HG03439 (cell line): Measurements from ENCODE around the gene ASB13.

Source experiments
- ATAC-seq: cut with Tn5 transposase; IDR thresholded peaks from one replicate; pipeline ENCODE4 v1.9.1; 2021; ENCODE audit warnings: mild to moderate bottlenecking, moderate library complexity; ENCODE audit not compliant: unreplicated experiment

The ASB13 gene

DNA sequence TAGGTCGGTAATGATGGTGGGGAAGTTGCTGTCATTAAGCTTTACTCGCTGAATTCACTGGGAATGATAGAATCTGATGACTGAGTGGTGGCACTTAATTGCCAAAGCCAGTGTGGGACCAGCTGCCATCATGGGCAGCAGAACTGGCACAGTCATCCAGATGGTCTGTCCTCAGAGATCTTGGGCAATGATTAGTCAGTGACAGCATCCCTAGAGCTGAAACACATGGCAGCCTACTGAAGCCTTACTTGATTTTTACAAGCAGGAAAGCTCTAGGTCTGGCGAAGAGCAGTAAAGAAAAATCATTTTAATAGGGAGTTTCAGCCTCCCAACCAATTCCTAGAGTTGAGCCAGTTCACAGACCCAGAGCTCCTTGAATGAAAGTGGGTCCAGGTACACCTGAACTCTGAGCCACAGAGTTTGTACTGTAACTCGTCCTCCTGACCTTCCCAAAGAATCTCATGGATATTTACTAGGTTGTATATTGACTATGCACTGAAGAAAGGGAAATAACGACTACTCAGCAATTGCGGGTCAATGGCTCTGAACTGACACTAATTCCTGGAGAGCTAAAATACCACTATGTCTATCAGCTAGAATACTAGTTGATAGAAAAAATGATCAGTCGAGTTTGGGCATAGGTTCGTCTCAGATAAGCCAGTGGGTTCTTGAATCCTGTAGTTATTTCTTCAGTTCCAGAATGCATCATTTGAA is 4.4 kb upstream of the ASB13 start:
- no peak for ATAC-seq

GRCh38 chr10:5669604-5670003 is 3.2 kb upstream of the ASB13 start:
- ATAC-seq, result no peak

- no peak for ATAC-seq
Observed at GRCh38 chr10:5668429-5668828, 2.0 kb upstream of the ASB13 start.

DNA sequence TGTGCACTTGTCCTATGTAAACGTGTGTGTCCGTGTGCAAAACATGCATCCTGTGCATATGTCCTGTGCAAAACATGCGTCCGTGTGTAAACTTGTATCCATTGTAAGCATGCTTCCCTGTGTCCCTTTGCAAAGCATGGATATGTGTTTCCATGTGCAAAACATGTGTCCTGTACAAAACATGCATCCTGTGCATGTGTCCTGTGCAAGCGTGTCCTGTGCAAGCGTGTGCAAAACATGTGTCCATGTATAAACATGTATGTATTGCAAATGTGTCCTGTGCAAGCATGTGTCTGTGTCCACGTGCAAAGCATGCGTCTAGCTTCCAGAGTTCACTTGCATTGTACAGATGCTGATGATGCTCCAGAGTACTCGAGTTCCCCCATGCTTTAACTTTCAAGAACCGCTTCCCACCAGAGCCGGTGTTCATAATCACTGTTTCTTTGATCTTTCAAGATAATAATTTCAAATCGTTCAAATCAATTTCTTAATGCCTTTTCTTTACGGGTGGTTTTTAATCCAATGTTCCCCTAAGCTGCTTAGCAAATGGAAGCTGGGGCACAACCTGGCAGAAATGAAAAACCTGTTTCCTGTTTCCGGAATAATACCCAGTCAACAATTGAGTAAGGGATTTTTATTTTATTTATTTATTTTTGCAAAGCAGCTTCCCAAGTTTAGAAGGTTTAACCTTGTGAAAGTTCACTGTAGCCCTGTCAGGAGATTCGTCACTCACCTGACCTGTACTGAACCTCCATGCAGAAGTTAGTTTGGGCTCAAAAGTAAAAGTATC is 641 bp upstream of the ASB13 start:
- no peak for ATAC-seq

- no peak for ATAC-seq
Observed at GRCh38 chr10:5665373-5666007, 905 bp downstream of the ASB13 start.

DNA sequence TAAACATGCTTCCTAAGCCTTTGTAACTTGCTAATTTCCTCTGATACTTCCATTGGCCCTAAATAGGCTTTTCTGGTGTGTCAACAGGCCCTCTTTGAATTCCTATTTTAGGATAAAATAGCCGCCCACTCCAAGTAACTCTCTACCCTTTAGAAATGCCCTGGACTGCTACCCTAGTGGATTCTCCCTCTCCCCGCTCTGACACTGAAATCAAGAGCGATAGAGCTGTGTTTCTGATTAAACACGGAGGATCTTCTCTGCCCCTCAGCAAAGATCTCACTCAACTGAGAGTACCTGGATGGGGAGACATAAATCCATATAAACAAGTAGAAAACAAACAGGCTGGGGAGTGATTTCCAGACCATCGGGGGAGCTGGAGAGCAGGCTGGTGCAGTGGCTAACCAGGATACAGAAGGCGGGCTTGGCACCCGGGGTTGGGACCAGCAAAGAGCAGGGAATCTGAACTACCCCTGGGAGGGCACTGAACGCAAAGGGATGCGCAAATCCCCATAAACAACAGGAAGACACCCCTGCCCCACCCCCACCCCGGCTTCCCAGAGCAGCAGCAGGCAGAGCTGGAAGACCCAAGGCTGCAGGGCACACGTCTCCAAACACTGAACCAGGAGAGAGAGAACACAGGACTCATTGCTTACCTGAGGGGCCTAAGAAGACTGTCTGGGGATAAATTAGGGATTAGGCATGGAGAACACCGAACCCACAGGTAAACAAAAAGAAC is 2.5 kb downstream of the ASB13 start:
- no peak for ATAC-seq

- no peak for ATAC-seq
Observed at GRCh38 chr10:5662708-5663579, 3.5 kb downstream of the ASB13 start.

- ATAC-seq, result no peak
Observed at GRCh38 chr10:5661043-5661442, 5.4 kb downstream of the ASB13 start.

DNA sequence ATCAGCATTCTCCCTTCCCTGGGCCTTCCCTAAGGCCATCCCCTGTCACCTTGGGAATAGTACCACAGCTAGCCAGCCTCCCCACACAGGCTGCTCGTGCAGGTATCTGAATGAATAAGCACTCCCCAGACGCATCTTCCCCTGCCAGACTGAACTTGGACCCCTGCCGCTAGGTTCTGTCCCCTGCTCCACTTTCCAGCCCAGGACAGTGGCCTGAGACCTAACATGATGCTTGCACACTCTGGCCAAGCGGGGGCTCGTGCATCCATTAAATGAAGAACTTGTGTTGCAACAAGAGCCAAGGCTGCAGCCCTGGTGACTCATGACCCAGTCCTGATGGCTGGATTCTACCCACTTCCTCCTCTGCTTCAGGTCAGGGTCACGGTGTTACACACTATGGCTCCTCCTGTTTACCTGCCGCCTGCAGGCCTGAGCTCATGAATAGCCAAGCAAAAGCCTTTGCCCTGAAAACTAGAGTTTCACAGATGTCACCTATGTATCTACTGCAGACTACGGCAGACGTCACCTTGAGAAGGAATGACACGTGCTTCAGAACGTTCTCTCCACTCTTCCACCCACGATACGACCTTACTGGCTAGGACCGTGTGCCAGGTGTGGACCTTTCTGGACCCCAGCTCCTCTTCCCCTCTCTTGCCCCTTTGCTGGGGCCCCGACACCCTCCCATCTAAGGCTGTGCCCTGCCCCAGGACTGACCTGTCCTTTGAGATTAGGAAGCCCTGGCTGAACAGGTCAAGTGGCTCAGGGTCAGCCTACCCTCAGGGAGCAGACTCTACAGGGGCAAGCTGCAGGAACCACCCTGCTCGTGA is 6.5 kb downstream of the ASB13 start:
- peak; percentile 49 for ATAC-seq

- no peak for ATAC-seq
Observed at GRCh38 chr10:5658871-5659618, 7.3 kb downstream of the ASB13 start.

DNA sequence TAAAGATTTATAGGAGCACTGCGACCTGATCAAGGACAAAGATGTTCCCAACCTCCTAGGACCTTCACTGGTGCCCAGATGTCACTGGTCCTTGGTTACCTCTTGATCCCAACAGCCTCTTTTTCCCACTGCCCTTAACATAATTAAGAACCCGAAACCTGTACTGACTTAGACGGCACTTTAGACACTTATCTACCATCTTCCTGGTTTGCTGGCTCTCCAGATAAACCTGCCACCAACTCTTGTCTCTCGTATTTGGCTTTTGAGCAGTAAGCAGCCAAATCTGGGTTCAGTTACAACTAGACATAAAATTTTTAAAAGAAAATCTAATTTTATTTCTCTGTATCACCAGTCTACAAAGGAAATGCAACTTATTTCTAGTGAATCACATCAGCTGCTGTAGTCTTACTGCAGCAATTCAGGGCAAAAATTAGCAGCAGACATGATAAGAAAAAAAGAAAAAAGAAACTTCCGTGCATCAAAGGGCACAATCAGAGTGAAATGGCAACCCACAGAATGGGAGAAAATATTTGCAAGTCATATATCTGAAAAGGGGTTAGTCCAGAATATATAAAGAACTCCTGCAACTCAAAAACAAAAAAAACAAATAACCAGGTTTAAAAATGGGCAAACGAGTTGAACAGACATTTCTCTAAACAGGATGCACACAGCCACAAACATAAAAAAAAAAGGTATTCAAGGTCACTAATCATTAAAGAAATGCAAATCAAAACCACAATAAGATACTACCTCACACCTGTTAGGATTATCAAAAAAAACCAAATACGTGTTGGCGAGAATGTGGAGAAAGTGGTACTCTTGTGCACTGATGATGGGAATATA is 9.4 kb downstream of the ASB13 start:
- ATAC-seq, result no peak

GRCh38 chr10:5655121-5655520 is 11.3 kb downstream of the ASB13 start:
- ATAC-seq, result no peak

DNA sequence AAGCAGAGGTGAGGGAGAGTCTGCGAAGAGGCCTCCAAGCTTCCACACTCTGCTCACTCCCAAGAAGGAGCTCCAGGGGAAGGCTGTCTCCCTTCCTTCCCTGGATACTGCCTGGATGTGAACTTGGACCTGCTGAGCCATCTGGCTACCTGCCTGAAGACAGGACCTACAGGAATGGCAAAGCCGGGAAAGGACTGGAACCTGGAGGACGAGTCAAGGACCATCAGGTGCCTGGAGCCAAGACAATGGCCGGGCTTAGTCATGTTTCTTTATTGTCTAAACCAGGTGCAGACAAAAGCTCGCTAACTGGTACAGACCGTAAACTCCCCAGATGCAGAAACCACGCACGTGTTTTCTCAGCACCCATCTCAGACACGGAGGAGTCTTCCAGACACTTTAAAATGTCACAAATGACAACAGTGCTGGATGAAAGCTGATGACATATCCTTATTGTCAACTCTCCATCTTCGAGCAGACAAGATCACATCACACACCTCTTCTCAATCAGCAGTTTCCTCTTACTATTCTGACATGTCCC is 12.1 kb downstream of the ASB13 start:
- ATAC-seq, result no peak

DNA sequence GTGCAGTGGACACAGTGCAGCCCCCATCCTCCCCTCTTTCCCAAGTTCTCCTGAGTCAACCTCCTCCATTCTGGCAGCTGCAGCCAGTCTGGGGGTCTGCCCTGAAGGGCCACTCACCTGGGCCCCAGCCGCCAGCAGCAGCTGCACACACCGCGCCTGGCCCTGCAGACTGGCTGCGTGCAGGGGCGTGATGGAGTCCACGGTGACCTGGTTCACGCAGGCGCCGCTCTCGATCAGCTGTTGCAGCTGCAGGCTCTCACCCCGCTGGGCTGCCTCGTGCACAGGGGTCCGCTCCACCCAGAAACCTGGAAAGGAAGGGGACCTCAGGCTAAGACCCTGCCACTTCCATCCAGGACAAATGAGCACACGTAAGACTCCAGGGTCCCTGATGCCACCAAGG is 13.6 kb downstream of the ASB13 start:
- ATAC-seq, result no peak

DNA sequence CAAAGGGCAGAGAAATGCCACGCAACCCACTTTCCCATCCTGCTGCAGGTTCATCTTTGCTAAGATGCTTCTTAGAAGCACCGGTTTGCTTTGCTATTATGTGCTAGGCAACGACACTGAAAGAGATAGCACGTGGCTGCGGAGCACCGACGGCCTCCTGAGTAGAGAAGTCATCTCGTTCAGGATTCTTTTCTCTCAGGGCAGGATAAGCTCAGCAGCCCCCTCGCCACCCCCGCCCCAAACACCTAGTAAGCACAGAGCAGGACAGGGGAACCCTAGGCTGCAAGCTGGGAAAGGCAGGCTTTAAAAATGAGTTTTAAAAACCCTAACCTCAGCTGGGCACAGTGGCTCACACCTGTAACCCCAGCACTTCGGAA is 15.0 kb downstream of the ASB13 start:
- ATAC-seq, result no peak

DNA sequence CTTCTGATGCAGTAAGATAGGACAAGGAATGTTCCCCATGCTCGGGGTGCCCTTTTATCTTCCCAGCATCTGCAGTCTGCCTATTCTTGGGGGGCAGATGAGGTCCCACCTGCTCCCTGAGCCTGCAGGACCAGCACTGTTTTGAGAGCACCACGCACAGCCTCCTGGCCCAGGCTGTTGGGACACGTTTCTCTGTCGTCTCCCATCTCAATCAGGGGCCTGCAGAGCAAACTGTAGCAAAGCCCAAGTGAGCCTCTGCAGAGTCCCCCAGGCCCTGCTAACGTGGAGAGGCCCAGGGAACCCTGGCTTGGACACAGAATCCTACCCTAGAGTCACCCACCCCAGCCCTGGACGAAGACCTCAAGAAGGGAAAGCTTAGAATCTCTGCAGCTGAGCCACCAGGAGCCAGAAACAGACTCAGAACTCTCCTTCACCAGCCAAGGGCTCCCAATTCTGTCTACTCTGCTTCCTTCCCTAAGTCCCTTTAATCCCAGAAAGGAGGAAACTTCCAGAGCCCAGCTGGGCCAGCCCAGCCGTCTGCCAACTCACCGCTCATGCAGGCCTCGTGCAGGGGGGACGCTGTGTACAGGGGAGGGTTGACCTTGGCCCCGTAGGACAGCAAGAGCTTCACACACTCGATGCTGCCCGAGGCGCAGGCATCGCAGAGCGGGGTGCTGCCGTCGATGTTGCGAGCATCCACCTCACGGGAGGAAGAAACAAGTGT is 15.6 kb downstream of the ASB13 start:
- no peak for ATAC-seq

DNA sequence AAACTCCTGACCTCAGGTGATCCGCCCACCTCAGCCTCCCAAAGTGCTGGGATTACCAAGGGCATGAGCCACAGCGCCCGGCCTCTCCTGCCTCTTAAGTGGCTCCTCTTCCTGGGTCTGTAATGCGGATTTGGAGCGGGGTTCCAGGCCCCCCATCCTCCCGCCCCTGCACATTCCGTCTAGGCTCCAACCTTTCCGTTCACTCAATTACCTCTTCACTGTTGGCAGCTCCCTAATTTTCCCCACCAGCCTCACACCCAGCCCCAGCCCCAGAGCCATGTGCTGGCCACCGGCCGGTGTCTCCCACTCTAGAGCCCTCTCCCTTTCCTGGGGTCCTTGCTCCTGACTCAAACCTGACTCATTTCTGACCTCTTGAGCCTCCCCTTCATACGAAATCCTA is 16.6 kb downstream of the ASB13 start:
- ATAC-seq, result no peak
